Osteoblast (primary cell): Measurements from ENCODE around the gene VAMP2. TPM values are rescaled to one million over a fixed set of nuclear protein-coding genes. Genes with fewer than 3 reads are reported as not detected.

Experiments used
- DNase-seq: peaks from one replicate; pipeline ENCODE4 v3.0.0; 2011; ENCODE audit warnings: low spot score, mixed read lengths; ENCODE audit not compliant: insufficient read length; ENCODE audit errors: missing footprints
- H2AFZ ChIP-seq: 2 replicates; pipeline ENCODE4 v1.6.0; 2011; ENCODE audit warnings: mild to moderate bottlenecking, low read length
- H3K27ac ChIP-seq: 2 replicates; pipeline ENCODE4 v1.5.1; 2011; ENCODE audit warnings: mild to moderate bottlenecking, low read depth, low read length, moderate library complexity
- H3K27me3 ChIP-seq: 2 replicates; pipeline ENCODE4 v1.6.0; 2012; ENCODE audit warnings: mild to moderate bottlenecking, control low read depth, inconsistent platforms, low read length, moderate library complexity; ENCODE audit not compliant: insufficient read depth
- H3K36me3 ChIP-seq: 2 replicates; pipeline ENCODE4 v1.5.1; 2011; ENCODE audit warnings: mild to moderate bottlenecking, low read length, control low read depth, moderate library complexity; ENCODE audit not compliant: insufficient read depth
- H3K4me1 ChIP-seq: 2 replicates; pipeline ENCODE4 v1.5.1; 2011; ENCODE audit warnings: mild to moderate bottlenecking, low read length, control low read depth, moderate library complexity; ENCODE audit not compliant: insufficient read depth
- H3K4me2 ChIP-seq: 2 replicates; pipeline ENCODE4 v1.6.0; 2011; ENCODE audit warnings: mild to moderate bottlenecking, low read length; ENCODE audit not compliant: insufficient read depth
- H3K4me3 ChIP-seq: fragments of 200-600 bp; sonication (generic); 3 replicates; pipeline ENCODE4 v1.5.1; 2012; ENCODE audit warnings: mild to moderate bottlenecking, low read length, inconsistent platforms; ENCODE audit not compliant: insufficient read depth
- H3K79me2 ChIP-seq: 2 replicates; pipeline ENCODE4 v1.6.0; 2012; ENCODE audit warnings: mild to moderate bottlenecking, low read length, control low read depth, inconsistent platforms; ENCODE audit not compliant: insufficient read depth
- H3K9me3 ChIP-seq: 2 replicates; pipeline ENCODE4 v1.5.1; 2011; ENCODE audit warnings: low read depth, low read length, control low read depth
- H4K20me1 ChIP-seq: 2 replicates; pipeline ENCODE4 v1.6.0; 2012; ENCODE audit warnings: mild to moderate bottlenecking, low read length, control low read depth; ENCODE audit not compliant: insufficient read depth
- total RNA-seq: library from RNA; depleted of rRNA; stranded (reverse); fragments of >200 nt; gene quantifications from 2 replicates; pipeline ENCODE4 v1.2.3, GENCODE V29; 2012
- TF ChIP-seq, protein P1 (sequence below): IDR thresholded peaks from 2 replicates; pipeline ENCODE4 v1.5.1; 2011; ENCODE audit warnings: mild to moderate bottlenecking, low read depth, low read length, moderate library complexity; ENCODE audit errors: extremely low read depth

Gene VAMP2
- total RNA-seq, 1 donor = 5.4 TPM

DNA sequence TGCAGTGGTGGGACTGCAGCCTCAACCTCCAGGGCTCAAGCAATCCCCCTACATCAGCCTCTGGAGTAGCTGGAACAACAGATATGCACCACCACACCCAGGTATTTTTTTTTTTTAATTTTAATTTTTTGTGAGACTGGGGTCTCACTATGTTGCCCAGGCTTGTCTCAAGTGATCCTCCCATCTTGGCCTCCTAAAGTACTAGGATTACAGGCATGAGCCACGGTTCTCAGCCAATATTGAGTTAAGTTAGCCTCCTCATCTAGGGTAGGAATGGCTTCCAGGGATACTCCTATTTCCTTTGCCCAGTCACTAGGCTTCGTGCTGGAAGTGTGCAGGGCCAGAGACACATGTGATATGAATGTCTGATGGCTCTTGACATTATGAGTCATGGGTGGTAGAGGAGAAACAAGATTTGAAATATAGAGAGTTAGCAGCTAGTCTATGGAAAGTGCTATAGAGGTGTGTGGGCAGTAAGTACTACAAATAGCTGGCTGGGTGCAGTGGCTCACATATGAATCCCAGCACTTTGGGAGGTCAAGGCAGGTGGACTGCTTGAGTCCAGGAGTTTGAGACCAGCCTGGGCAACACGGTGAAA is 30.8 kb downstream of the VAMP2 start:
- no peaks in the 10 kb centered on the region for H3K9me3 ChIP-seq
- no peaks in the 10 kb centered on the region for H3K36me3 ChIP-seq
- TF ChIP-seq, protein P1, sequence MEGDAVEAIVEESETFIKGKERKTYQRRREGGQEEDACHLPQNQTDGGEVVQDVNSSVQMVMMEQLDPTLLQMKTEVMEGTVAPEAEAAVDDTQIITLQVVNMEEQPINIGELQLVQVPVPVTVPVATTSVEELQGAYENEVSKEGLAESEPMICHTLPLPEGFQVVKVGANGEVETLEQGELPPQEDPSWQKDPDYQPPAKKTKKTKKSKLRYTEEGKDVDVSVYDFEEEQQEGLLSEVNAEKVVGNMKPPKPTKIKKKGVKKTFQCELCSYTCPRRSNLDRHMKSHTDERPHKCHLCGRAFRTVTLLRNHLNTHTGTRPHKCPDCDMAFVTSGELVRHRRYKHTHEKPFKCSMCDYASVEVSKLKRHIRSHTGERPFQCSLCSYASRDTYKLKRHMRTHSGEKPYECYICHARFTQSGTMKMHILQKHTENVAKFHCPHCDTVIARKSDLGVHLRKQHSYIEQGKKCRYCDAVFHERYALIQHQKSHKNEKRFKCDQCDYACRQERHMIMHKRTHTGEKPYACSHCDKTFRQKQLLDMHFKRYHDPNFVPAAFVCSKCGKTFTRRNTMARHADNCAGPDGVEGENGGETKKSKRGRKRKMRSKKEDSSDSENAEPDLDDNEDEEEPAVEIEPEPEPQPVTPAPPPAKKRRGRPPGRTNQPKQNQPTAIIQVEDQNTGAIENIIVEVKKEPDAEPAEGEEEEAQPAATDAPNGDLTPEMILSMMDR = no peak
- peaks cover 4% of the 10 kb centered on the region for H3K4me1 ChIP-seq
- no peak overlapping the region for H3K27ac ChIP-seq
- H3K79me2 ChIP-seq = no peaks in the 10 kb centered on the region
- H4K20me1 ChIP-seq = no peaks in the 10 kb centered on the region
- no peak overlapping the region for H3K4me3 ChIP-seq
- H3K27me3 ChIP-seq = peaks cover 3% of the 10 kb centered on the region
- H2AFZ ChIP-seq = no peak overlapping the region
- H3K4me2 ChIP-seq = no peak overlapping the region
- peak; percentile 86 for DNase-seq

DNA sequence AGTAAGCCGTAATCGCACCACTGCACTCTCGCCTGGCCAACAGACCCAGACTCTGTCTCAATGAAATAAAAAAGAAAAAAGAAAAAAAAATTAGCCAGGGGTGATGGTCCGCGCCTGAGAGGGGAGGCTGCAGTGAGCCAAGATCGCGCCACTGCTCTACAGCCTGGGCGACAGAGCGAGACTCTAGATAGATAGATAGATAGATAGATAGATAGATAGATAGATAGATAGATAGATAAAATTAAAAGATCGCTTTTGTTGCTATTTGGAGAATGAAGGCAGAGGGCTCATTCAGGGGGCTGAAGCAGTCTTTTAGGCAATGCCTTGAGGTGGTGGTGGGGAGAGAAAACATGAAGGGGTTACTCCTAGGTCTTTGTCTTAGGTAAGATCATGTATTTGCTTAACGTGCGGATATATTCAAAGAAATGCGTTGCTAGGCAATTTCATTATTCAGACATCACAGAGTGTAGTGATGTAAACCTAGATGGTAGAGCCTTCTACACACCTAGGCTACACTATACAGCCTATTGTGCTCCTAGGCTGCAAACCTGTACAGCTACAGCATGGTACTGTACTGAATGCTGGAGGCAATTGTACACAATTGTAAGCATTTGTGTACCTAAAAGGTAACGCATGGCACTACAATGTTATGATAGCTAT is 34.5 kb downstream of the VAMP2 start:
- no peaks in the 10 kb centered on the region for H3K9me3 ChIP-seq
- no peak overlapping the region for H2AFZ ChIP-seq
- H3K4me2 ChIP-seq = no peak overlapping the region
- peaks cover 20% of the 10 kb centered on the region for H3K27me3 ChIP-seq
- peaks cover 35% of the 10 kb centered on the region for H3K4me1 ChIP-seq
- no peak overlapping the region for H3K27ac ChIP-seq
- no peak overlapping the region for H3K4me3 ChIP-seq
- no peaks in the 10 kb centered on the region for H3K36me3 ChIP-seq
- no peak for DNase-seq
- TF ChIP-seq, protein P1 = no peak
- peaks cover 4% of the 10 kb centered on the region for H4K20me1 ChIP-seq
- no peaks in the 10 kb centered on the region for H3K79me2 ChIP-seq

DNA sequence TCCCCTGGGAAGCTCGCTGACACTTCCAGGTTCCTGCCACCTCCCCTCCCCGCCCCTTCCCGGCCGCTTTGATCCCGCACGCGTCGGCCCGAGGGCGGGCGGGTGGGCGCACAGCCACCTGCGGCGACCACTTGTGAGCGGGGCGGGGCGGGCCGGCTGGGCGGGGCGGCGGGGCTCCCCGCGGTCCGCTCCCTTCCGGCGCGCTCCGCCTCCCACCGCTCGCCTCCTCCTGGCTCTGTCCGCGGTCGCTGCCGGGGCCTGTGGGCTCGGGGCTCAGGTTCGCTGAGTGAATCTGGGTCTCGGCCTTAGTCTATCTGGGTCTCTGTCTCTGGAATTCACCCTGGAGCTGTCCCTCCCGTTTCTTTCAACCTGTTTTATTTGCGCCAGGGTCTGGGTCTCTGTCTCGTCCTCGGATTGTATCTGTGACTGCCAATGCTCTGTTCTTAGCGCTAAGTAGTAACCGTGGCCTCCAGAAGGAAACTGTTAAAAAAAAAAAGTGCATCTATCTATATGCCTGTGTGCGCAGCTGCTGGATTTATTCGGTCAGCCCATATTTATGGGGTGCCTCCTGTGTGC is 36.2 kb downstream of the VAMP2 start:
- Histone ChIP-seq H3K4me1 (peaks cover 37% of the 10 kb centered on the region), H3K36me3 (no peaks in the 10 kb centered on the region), H3K27me3 (peaks cover 20% of the 10 kb centered on the region), H4K20me1 (peaks cover 4% of the 10 kb centered on the region), H3K4me2 (peak overlapping the region; percentile 96), H3K4me3 (peak overlapping the region; percentile 72), H3K9me3 (no peaks in the 10 kb centered on the region), H3K27ac (no peak overlapping the region), H3K79me2 (no peaks in the 10 kb centered on the region), H2AFZ (peak overlapping the region; percentile 95)
- TF ChIP-seq, protein P1 = no peak
- peak; percentile 91 for DNase-seq

DNA sequence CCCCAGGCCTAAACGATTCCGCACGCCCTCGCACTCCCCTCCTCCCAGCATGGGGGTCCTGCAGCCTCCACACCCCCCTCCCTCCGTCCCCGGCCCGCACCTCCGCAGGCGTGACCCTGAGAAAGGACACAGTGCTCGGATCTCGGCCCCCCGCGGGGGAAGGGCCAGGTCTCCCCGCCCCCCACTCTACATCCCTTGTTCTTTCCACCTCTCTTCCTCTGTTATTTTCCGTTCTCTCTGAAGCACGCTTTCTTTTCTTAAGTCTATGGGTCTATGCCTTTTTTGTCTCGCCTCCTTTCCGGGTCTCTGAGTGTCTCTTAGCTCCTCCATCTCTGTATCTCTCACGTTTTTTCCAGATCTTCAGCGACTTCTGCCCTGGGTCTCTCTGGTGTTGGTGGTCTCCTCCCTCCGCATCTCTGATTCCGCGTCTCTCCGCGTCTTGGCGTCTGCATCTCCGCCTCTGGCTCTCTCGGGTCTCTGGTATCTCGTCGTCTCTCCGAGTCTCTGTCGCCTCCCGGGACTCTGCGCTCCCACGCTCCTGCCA is 36.7 kb downstream of the VAMP2 start:
- H3K79me2 ChIP-seq = no peaks in the 10 kb centered on the region
- H4K20me1 ChIP-seq = peaks cover 4% of the 10 kb centered on the region
- TF ChIP-seq, protein P1 = no peak
- peak overlapping the region; percentile 72 for H3K4me3 ChIP-seq
- no peak overlapping the region for H3K27ac ChIP-seq
- peaks cover 38% of the 10 kb centered on the region for H3K4me1 ChIP-seq
- peak overlapping the region; percentile 95 for H2AFZ ChIP-seq
- peak overlapping the region; percentile 96 for H3K4me2 ChIP-seq
- H3K9me3 ChIP-seq = no peaks in the 10 kb centered on the region
- no peak for DNase-seq
- peaks cover 20% of the 10 kb centered on the region for H3K27me3 ChIP-seq
- H3K36me3 ChIP-seq = no peaks in the 10 kb centered on the region
